ENCODE measurements around the gene SUCNR1.

Gene SUCNR1, protein sequence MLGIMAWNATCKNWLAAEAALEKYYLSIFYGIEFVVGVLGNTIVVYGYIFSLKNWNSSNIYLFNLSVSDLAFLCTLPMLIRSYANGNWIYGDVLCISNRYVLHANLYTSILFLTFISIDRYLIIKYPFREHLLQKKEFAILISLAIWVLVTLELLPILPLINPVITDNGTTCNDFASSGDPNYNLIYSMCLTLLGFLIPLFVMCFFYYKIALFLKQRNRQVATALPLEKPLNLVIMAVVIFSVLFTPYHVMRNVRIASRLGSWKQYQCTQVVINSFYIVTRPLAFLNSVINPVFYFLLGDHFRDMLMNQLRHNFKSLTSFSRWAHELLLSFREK

DNA sequence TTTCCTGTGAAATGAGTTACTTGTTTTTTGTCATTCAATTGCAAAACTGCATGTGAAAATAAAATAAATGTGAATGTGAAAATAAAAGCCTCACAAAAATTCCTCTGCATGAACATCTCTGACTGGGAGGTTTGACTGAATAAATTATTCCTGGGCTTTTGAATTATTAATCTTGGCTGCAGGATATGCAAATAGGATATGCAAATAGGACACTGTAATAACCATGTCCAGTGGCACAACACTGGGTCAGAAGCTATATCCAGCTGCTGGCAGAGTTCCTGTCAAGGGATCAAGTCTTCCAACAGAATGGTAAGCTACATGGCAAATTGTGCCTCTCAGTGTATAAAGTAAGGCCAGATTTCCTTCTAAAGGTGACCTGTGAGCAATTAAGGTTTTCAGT lies at the start of gene SUCNR1:
TSS of gene SUCNR1 (plus strand) at position 246 of the 400 bp plus-strand sequence. CDS start 6,250 bp downstream, outside the sequence.
- FAIRE-seq: no peak
- DNase-seq (ENCODE audit: insufficient read length, low spot score): no peak
- TF ChIP-seq, protein P1, sequence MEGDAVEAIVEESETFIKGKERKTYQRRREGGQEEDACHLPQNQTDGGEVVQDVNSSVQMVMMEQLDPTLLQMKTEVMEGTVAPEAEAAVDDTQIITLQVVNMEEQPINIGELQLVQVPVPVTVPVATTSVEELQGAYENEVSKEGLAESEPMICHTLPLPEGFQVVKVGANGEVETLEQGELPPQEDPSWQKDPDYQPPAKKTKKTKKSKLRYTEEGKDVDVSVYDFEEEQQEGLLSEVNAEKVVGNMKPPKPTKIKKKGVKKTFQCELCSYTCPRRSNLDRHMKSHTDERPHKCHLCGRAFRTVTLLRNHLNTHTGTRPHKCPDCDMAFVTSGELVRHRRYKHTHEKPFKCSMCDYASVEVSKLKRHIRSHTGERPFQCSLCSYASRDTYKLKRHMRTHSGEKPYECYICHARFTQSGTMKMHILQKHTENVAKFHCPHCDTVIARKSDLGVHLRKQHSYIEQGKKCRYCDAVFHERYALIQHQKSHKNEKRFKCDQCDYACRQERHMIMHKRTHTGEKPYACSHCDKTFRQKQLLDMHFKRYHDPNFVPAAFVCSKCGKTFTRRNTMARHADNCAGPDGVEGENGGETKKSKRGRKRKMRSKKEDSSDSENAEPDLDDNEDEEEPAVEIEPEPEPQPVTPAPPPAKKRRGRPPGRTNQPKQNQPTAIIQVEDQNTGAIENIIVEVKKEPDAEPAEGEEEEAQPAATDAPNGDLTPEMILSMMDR (IDR thresholded peaks at IDR 0.05; ENCODE audit: insufficient read depth, missing control alignments): no peak

DNA sequence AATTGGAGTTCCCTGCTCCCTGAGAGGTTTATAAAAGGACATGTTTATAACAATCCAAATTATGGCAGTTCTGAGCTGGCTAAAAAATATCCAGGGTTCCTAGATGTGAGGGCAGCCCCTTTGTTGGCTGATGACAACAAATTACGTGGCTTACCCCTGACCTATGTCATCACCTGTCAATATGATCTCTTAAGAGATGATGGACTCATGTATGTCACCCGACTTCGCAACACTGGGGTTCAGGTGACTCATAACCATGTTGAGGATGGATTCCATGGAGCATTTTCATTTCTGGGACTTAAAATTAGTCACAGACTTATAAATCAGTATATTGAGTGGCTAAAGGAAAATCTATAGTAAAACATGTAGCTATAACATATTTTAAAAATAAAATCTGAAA lies 45.6 kb upstream of the SUCNR1 start:
- TF ChIP-seq, protein P1 (IDR thresholded peaks at IDR 0.05; ENCODE audit: insufficient read depth, missing control alignments): no peak
- FAIRE-seq (no peak), DNase-seq (ENCODE audit: insufficient read length, low spot score) (no peak)

DNA sequence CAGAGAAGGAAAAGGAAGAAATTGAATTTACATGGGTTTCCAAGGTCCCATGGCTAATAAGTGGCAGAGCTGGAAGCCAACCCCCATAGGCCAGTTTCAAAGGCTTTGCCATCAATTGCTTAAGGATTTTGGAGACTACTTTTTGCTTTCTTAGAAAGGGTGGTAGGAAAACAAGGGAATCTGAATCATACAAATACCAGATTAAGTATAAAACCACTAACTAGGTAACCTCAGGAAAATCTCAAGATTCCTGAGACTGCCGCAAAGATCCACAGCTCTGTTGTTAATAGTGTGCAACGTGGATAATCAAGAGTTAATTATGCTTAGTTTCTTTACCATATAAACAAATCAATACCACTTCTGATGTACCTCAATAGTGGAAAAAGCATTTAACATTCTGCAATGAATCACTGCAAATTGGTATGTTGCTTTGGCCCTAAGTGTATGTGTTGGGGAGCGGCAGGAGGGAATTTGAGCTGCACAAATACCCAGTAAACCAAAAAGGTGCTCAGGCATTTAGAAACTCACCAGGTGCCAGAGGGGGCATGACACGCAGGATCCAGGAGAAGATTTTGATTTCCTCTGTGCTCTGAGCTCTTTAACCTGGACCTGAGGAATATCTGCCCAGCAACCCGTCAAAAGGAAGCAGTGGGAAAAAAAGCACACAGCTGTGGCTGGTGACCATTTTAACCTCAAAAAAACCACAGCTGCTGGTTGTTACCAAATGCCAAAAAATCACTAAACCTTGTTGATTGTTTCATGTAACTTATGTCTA lies 37.5 kb upstream of the SUCNR1 start:
- TF ChIP-seq, protein P1 (IDR thresholded peaks at IDR 0.05; ENCODE audit: insufficient read depth, missing control alignments): no peak
- no peak for DNase-seq (ENCODE audit: insufficient read length, low spot score)
- FAIRE-seq: no peak

DNA sequence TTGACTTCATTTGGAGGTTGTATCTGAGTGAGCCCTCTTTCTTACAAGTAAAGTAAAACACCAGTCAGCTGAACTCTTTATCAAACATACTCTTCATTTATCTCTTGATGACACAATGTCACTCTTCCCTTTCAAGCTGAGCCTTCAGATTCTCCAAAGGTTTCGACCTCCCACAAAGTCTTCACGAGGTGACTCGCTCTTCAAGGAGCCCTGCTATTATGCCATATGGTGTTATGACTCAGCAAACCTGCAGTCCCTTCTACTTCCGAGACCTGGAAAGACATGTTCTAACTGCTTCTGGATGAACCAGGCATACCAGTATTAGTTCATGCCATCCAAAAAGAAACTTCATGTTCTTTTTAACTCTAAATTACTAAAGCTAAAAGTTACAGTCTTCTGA lies 36.4 kb upstream of the SUCNR1 start:
- FAIRE-seq (no peak), DNase-seq (ENCODE audit: insufficient read length, low spot score) (no peak)
- TF ChIP-seq, protein P1 (IDR thresholded peaks at IDR 0.05; ENCODE audit: insufficient read depth, missing control alignments): no peak

DNA sequence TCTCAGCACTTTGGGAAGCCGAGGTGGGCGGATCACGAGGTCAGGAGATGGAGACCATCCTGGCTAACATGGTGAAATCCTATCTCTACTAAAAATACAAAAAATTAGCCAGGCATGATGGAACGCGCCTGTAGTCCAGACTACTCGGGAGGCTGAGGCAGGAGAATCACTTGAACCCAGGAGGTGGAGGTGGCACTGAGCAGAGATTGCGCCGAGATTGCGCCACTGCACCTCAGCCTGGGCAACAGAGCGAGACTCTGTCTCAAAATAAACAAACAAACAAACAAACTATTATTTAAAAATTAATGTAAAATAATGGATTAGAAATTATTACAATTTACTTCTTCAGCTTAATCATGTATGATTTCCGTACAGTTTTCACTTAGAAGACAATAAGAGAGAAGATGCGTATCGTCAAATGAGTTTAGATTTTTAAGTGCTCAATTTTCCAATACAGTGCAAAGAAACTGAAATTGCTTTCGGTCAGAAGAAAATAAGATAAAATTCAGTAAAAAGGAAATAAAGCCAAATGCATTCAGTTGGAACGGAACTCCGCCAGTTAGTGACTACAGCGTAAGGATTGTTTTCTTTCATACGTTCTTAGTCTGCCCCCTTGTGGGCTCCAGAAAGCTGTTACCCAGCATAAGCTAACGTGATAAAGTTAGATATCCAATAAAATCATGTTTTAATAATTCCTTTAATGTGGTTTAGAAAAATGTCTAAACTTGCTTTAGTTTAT lies 34.7 kb upstream of the SUCNR1 start:
- FAIRE-seq: no peak

DNA sequence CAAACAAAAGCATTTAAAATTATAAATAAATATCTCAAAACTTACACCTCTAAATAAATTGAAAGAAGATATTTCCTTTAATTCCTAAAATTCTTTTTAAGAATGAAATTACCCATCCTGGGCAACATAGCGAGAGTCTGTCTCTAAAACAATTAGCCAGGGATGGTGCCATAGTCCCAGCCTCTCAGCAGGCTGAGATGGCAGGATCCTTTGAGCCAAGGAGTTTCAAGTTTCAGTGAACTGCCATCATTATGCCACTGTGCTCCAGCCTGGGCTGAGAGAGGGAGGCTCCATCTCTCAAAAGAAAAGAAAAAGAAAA lies 34.2 kb upstream of the SUCNR1 start:
- FAIRE-seq: no peak
- DNase-seq (ENCODE audit: insufficient read length, low spot score): no peak
- TF ChIP-seq, protein P1 (IDR thresholded peaks at IDR 0.05; ENCODE audit: insufficient read depth, missing control alignments): no peak

More for the DNA sequence above, 34.7 kb upstream of the SUCNR1 start:
- no peak for DNase-seq (ENCODE audit: insufficient read length, low spot score)
- TF ChIP-seq, protein P1 (IDR thresholded peaks at IDR 0.05; ENCODE audit: insufficient read depth, missing control alignments): peak; percentile 92

All from D721Med (cell line).